ENCODE results near the gene ZNF672.

ZNF672 gene

DNA sequence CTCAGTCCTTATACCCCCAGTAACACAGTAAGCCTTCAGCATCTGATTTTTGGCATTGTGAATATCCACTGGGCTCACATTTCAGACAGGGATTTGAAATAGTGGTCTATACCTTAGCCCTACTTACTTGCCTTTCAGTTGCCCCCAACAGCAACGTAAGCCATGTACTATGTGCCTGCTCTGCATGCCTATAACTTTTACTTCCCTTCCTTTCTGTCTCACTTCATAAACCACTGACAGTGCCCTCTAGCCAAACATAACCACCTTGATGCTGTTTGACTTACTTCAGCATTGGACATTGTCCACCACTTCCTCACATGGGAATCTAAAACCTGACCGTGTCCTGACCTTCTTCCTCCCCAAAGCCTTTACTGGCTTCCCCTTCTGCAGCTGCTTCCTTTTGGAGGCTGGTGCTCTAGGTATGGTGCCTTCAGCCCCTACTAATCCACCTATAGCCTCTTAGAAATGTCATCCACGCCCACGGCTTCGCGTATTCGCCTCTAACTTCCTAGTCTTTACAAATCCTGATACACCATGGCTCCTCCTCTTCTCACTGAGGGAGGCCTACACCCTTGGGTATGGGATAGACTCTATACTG, 3.6 kb upstream of the ZNF672 start:
- no peak for DNase-seq (ENCODE audit: low spot score)

- DNase-seq (ENCODE audit: low spot score): no peak
Observed at GRCh38 chr1:248837045-248837780, 811 bp upstream of the ZNF672 start.

GRCh38 chr1:248838357-248839167, 538 bp downstream of the ZNF672 start:
- peak; percentile 91 for DNase-seq (ENCODE audit: low spot score)

GRCh38 chr1:248839168-248839555, 1.1 kb downstream of the ZNF672 start:
- DNase-seq (ENCODE audit: low spot score): no peak

GRCh38 chr1:248840946-248841345, 2.9 kb downstream of the ZNF672 start:
- no peak for DNase-seq (ENCODE audit: low spot score)

DNA sequence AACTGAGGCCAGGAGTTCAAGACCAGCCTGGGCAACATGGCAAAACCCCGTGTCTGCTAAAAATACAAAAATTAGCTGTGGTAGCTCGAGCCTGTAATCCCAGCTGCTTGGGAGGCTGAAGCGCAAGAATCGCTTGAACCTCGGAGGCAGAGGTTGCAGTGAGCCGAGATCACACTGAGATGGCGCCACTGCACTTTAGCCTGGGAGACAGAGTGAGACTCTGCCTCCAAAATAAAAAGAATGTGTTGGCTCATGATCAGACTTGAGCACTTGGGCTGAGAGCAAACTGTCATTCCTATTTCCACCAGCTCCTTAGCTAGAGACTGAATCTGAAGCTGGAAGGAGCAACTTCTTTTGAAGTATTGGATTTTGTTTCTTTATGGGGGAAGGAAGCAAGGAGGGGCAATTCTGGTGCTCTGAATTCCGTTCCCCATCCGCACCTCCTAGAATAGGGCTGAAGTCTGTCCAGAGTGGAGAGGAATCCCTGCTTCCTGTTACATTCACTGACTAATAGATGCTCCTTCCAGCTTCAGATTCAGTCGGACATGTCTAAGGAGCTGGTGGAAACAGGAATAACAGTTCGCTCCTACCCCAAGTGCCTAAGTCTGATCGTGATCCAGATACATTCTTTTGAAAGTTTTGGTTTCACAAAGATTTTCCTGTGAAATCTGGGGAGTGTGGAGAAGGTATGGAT, 3.8 kb downstream of the ZNF672 start:
- peak; percentile 57 for DNase-seq (ENCODE audit: low spot score)

DNA sequence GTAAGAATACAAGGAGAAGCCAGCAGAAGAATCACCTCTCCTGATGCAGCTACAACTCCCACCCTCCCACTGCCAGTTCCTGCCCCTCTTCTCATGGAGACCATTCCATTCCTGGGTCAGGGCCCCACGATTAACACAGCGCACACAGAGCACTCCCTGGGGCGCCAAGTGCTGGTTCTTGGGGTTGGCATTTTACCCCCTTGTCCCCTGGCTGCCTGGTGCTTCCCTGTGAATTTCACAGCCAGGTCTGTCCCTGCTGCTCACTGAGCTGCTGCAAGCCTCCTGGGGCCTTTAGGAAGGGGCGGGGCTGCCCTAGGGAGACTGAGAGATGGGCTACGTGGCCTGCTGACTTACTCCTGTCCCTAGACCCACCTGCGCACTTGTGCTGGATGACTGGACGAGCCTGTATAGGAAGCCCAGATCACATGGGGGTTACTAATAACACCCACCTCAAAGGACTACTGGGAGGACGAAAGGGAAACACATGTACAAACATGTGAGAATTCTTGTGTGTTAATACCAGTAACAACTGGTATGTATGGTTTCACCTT, 4.8 kb downstream of the ZNF672 start:
- DNase-seq (ENCODE audit: low spot score): no peak

GRCh38 chr1:248843687-248844086, 5.7 kb downstream of the ZNF672 start:
- DNase-seq (ENCODE audit: low spot score): no peak

GRCh38 chr1:248844526-248844925, 6.5 kb downstream of the ZNF672 start:
- DNase-seq (ENCODE audit: low spot score): no peak

- DNase-seq (ENCODE audit: low spot score): no peak
Observed at GRCh38 chr1:248847181-248847955, 9.3 kb downstream of the ZNF672 start.

DNA sequence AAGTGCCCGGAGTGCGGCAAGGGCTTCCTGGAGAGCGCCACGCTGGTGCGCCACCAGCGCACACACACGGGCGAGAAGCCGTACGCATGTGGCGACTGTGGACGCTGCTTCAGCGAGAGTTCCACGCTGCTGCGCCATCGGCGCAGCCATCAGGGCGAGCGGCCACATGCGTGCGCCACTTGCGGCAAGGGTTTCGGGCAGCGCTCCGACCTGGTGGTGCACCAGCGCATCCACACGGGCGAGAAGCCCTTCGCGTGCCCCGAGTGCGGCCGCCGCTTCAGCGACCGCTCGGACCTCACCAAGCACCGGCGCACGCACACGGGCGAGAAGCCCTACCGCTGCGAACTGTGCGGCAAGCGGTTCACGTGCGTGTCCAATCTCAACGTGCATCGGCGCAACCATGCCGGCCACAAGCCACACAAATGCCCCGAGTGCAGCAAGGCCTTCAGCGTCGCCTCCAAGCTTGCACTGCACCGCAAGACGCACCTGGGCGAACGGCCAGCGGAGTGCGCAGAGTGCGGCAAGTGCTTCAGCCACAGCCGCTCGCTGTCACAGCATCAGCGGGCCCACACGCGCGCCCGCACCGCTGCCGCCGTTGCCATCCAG, 10.0 kb downstream of the ZNF672 start:
- DNase-seq (ENCODE audit: low spot score): no peak

DNA sequence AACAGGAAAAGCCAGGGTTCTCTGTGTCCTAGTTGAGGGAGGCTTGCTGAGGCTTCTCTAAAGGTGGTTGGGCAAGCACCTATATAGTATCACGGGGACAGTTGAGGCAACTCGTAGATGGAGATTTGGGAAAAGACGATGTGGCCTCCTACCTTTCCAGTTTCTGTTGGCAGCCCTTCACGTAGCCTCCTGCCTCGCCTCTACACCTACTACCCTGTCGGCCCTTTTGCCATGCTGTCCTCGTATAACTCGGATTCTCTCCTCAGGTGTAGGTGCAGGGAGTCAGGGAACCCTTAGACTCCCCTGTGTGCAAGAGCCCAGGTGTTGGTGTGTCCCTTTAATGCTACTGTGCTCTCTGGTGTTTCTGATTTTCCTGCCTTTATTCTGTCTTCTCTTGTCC, 10.6 kb downstream of the ZNF672 start:
- no peak for DNase-seq (ENCODE audit: low spot score)

DNA sequence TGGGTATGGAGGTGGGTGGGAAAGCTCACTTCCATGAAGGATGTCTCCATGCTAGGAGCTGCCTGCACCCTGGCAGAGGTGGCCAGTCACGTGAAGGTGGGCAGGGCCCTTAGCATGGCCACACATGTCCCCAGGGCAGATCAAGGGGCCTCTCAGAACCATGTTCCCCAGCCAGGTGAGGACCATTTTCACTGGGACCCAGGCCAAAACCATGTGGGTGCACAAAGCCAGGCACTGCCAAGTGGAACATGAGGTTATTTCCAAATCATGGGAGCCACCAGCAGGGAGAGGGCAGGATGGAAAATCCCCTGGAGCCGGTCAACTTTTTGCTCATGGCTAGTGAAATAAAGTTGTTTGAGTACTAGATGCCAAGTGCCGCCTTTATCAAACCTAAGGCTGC, 11.1 kb downstream of the ZNF672 start:
- no peak for DNase-seq (ENCODE audit: low spot score)

GRCh38 chr1:248849637-248850036, 11.6 kb downstream of the ZNF672 start:
- no peak for DNase-seq (ENCODE audit: low spot score)

- no peak for DNase-seq (ENCODE audit: low spot score)
Observed at GRCh38 chr1:248850124-248850523, 12.1 kb downstream of the ZNF672 start.

- DNase-seq (ENCODE audit: low spot score): no peak
Observed at GRCh38 chr1:248850536-248851251, 12.7 kb downstream of the ZNF672 start.

GRCh38 chr1:248851390-248851789, 13.4 kb downstream of the ZNF672 start:
- no peak for DNase-seq (ENCODE audit: low spot score)

DNA sequence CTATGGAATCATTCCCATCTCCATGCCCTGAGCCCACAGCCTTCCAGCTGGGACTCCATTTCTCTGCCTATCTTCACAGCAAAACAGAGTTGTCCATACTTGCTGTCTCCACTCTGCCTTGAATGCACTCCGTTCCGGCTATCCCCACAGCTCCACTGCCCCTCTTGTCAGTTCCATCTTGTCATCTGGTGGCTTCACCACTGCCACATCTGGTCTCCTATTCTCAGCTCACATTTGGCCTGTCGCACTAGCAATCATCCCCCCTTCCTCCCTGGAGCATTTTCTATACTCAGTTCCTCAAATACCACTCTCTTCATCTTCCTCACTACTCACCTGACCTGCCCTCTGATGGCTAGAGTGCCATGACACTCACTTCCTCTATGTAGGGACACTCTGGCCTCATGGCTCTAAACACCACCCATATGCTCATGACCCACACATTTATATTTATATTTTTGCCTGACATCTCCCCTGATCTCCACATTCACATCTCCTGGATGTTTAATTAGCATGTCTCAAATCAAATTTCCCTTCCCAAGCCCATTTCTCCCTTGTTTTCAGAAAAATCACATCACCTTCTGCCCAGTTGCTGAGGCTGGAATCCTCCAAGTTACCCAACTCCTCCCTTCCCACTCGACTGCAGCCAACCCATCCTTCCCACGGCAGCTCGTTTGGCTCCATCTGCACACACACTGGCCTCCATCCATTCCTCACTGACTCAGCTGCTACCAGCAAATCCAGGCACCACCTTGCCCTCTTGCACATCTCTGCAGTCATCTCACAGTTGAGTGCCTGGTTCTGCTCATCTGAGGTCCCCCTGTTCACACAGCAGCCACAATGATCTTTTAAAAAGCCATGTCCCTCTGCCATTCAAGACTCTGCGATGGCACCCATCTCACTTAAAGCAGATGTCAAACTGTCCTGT, 14.7 kb downstream of the ZNF672 start:
- DNase-seq (ENCODE audit: low spot score): no peak
